Neural cell (in vitro differentiated cells): ENCODE measurements around the gene TRAF3. TPM values are rescaled to one million over a fixed set of nuclear protein-coding genes. Genes with fewer than 3 reads are reported as not detected.

ENCODE experiments used
- H2AFZ ChIP-seq: fragments of 200-600, 300-800 bp; sonication (generic), shearing (Covaris generic); 2 replicates; pipeline ENCODE4 v1.6.0; 2014; ENCODE audit warnings: low read depth, mild to moderate bottlenecking, antibody characterized with exemption, low read length, moderate library complexity
- H3F3A ChIP-seq: fragments of 200-600 bp; shearing (Covaris generic); 2 replicates; pipeline ENCODE4 v1.6.1; 2016; ENCODE audit warnings: mild to moderate bottlenecking, moderate library complexity, mixed read lengths, antibody characterized with exemption, low read length; ENCODE audit not compliant: insufficient read depth, poor library complexity, severe bottlenecking
- H3K27ac ChIP-seq: fragments of 200-600, 300-800 bp; sonication (generic), shearing (Covaris generic); 2 replicates; pipeline ENCODE4 v1.5.1; 2014; ENCODE audit warnings: mild to moderate bottlenecking, low read length, moderate library complexity
- H3K27me3 ChIP-seq: fragments of 300-800, 200-600 bp; sonication (generic), shearing (Covaris generic); 2 replicates; pipeline ENCODE4 v1.6.0; 2014; ENCODE audit warnings: mild to moderate bottlenecking, low read depth, low read length, moderate library complexity; ENCODE audit not compliant: insufficient read depth
- H3K36me3 ChIP-seq: fragments of 300-800, 200-600 bp; sonication (generic), shearing (Covaris generic); 2 replicates; pipeline ENCODE4 v1.5.1; 2014; ENCODE audit warnings: mild to moderate bottlenecking, antibody characterized with exemption, low read length, moderate library complexity; ENCODE audit not compliant: insufficient read depth
- H3K4me2 ChIP-seq: fragments of 300-800, 200-600 bp; sonication (generic), shearing (Covaris generic); 2 replicates; pipeline ENCODE4 v1.6.0; 2014; ENCODE audit warnings: mild to moderate bottlenecking, low read length
- H3K4me3 ChIP-seq: fragments of 300-800, 200-600 bp; sonication (generic), shearing (Covaris generic); 2 replicates; pipeline ENCODE4 v1.5.1; 2014; ENCODE audit warnings: mild to moderate bottlenecking, low read length, moderate library complexity
- H3K79me2 ChIP-seq: fragments of 200-600 bp; shearing (Covaris generic); replicated peaks from 2 replicates; pipeline ENCODE4 v1.6.0; 2014; ENCODE audit warnings: mild to moderate bottlenecking, low read length, moderate library complexity; ENCODE audit not compliant: insufficient read depth
- H3K9ac ChIP-seq: fragments of 300-800, 200-600 bp; sonication (generic), shearing (Covaris generic); 2 replicates; pipeline ENCODE4 v1.6.1; 2016; ENCODE audit warnings: mild to moderate bottlenecking, low read length, mixed read lengths
- H3K9me2 ChIP-seq: fragments of 200-600 bp; shearing (Covaris generic); 2 replicates; pipeline ENCODE4 v1.6.1; 2016; ENCODE audit warnings: mild to moderate bottlenecking, low read length, mixed read lengths; ENCODE audit not compliant: insufficient read depth
- H3K9me3 ChIP-seq: fragments of 200-600, 300-800 bp; sonication (generic), shearing (Covaris generic); 2 replicates; pipeline ENCODE4 v1.6.1; 2016; ENCODE audit warnings: mild to moderate bottlenecking, mixed run types, low read length, moderate library complexity, mixed read lengths
- H4K20me1 ChIP-seq: fragments of 200-600 bp; shearing (Covaris generic); 2 replicates; pipeline ENCODE4 v1.6.1; 2016; ENCODE audit warnings: mild to moderate bottlenecking, mixed run types; ENCODE audit not compliant: insufficient read depth
- EP300 ChIP-seq: fragments of 450-650 bp; conservative IDR thresholded peaks from 2 replicates; pipeline ENCODE4 v1.6.1; 2014; ENCODE audit warnings: antibody characterized with exemption, mild to moderate bottlenecking, moderate library complexity; ENCODE audit not compliant: poor library complexity, severe bottlenecking
- EZH2 ChIP-seq: fragments of 200-600, 300-800 bp; shearing (Covaris generic), sonication (generic); IDR thresholded peaks from 2 replicates; pipeline ENCODE4 v1.6.1; 2014; ENCODE audit warnings: antibody characterized with exemption, low read length, borderline replicate concordance, mild to moderate bottlenecking; ENCODE audit not compliant: insufficient read depth, poor library complexity, severe bottlenecking
- MXI1 ChIP-seq: fragments of 450-650 bp; conservative IDR thresholded peaks from 2 replicates; pipeline ENCODE4 v1.6.1; 2014; ENCODE audit warnings: antibody characterized with exemption, mild to moderate bottlenecking; ENCODE audit not compliant: poor library complexity, severe bottlenecking
- POLR2AphosphoS5 ChIP-seq: IDR thresholded peaks from 2 replicates; pipeline ENCODE4 v1.6.1; 2012
- RAD21 ChIP-seq: fragments of 450-650 bp; conservative IDR thresholded peaks from 2 replicates; pipeline ENCODE4 v1.6.1; 2014; ENCODE audit warnings: antibody characterized with exemption, mild to moderate bottlenecking, moderate library complexity
- REST ChIP-seq: IDR thresholded peaks from 2 replicates; pipeline ENCODE4 v1.6.1; 2012; ENCODE audit warnings: borderline replicate concordance
- SMC3 ChIP-seq: fragments of 450-650 bp; conservative IDR thresholded peaks from 2 replicates; pipeline ENCODE4 v1.6.1; 2014; ENCODE audit warnings: antibody characterized with exemption, mild to moderate bottlenecking, moderate library complexity; ENCODE audit not compliant: poor library complexity
- TAF1 ChIP-seq: IDR thresholded peaks from 2 replicates; pipeline ENCODE4 v1.6.1; 2012; ENCODE audit warnings: low read depth
- polyA plus RNA-seq: library from polyadenylated mRNA; depleted of rRNA; stranded (reverse); fragments of >200 nt; gene quantifications from 2 replicates; pipeline ENCODE4 v1.2.3, GENCODE V29; 2014
- TF ChIP-seq, protein P1 (sequence below): fragments of 450-650 bp; IDR thresholded peaks from 2 replicates; pipeline ENCODE4 v1.5.1; 2014; ENCODE audit warnings: antibody characterized with exemption, mild to moderate bottlenecking, moderate library complexity; ENCODE audit not compliant: poor library complexity, severe bottlenecking

TRAF3 gene
- polyA plus RNA-seq, 1 donor from 2014 or later: 13.3 TPM

- TF ChIP-seq TAF1 (no peak), RAD21 (no peak), SMC3 (no peak), EP300 (no peak), REST (no peak), MXI1 (no peak), POLR2AphosphoS5 (no peak), EZH2 (no peak)
- TF ChIP-seq, protein P1, sequence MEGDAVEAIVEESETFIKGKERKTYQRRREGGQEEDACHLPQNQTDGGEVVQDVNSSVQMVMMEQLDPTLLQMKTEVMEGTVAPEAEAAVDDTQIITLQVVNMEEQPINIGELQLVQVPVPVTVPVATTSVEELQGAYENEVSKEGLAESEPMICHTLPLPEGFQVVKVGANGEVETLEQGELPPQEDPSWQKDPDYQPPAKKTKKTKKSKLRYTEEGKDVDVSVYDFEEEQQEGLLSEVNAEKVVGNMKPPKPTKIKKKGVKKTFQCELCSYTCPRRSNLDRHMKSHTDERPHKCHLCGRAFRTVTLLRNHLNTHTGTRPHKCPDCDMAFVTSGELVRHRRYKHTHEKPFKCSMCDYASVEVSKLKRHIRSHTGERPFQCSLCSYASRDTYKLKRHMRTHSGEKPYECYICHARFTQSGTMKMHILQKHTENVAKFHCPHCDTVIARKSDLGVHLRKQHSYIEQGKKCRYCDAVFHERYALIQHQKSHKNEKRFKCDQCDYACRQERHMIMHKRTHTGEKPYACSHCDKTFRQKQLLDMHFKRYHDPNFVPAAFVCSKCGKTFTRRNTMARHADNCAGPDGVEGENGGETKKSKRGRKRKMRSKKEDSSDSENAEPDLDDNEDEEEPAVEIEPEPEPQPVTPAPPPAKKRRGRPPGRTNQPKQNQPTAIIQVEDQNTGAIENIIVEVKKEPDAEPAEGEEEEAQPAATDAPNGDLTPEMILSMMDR: no peak
- Histone ChIP-seq H3K36me3 (peaks cover 3% of the 10 kb centered on the region), H3F3A (no peaks in the 10 kb centered on the region), H2AFZ (no peak overlapping the region), H3K4me2 (no peak overlapping the region), H3K79me2 (no peaks in the 10 kb centered on the region), H4K20me1 (no peaks in the 10 kb centered on the region), H3K27ac (no peak overlapping the region), H3K27me3 (no peaks in the 10 kb centered on the region), H3K4me3 (no peak overlapping the region), H3K9me3 (no peaks in the 10 kb centered on the region), H3K9ac (no peak overlapping the region), H3K9me2 (no peaks in the 10 kb centered on the region)
These were observed 114.3 kb downstream of the TRAF3 start for GRCh38 chr14:102891556-102891955.

DNA sequence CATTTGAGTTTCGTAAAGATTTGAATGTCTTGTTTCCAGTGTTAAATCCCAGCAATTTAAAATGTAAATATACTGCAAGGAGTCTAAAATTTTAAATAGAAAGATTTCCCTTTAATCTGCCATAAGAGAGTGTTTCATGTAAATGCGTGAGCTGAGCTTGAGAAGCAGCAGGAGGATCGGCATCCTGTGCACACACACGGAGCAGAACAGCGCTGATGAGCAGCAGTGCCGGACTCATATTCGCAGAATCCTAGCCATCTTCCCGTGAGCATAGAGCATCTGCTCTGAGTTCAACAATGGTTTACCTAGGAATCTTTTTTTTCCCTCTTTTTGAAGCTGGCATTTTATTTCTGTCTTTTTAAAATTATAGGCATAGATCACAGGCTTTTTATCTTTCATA, 115.4 kb downstream of the TRAF3 start:
- Histone ChIP-seq H3K9me3 (no peaks in the 10 kb centered on the region), H3K27me3 (no peaks in the 10 kb centered on the region), H3K9me2 (no peaks in the 10 kb centered on the region), H3K36me3 (peaks cover 3% of the 10 kb centered on the region), H3K4me2 (no peak overlapping the region), H4K20me1 (no peaks in the 10 kb centered on the region), H3K4me3 (no peak overlapping the region), H2AFZ (no peak overlapping the region), H3K27ac (no peak overlapping the region), H3K9ac (no peak overlapping the region), H3F3A (no peaks in the 10 kb centered on the region), H3K79me2 (no peaks in the 10 kb centered on the region)
- TF ChIP-seq EZH2 (no peak), REST (no peak), SMC3 (no peak), TAF1 (no peak), POLR2AphosphoS5 (no peak)
- TF ChIP-seq, protein P1: no peak
